GM21786 (cell line): ENCODE measurements around the gene NCCRP1.
"Not testable (repeated sequence)": the region's sequence is repeated elsewhere in the genome, so short reads cannot be mapped to it uniquely, and the experiment has no call there.

Experiments used
- ATAC-seq: cut with Tn5 transposase; IDR thresholded peaks from one replicate; pipeline ENCODE4 v1.9.1; 2021; ENCODE audit not compliant: unreplicated experiment

NCCRP1 gene

GRCh38 chr19:39243741-39244140 lies 47.0 kb downstream of the NCCRP1 start:
- ATAC-seq: not testable (repeated sequence)

GRCh38 chr19:39244410-39245100 lies 47.8 kb downstream of the NCCRP1 start, which contains the start of gene IFNL3:
Gene IFNL3, minus strand, starts transcription at chr19:39245006. Its CDS starts 39 bp downstream, at chr19:39244967.
- ATAC-seq: not testable (repeated sequence)

- ATAC-seq: not testable (repeated sequence)
These were observed 48.4 kb downstream of the NCCRP1 start for GRCh38 chr19:39245166-39245565.

- no peak for ATAC-seq
These were observed 50.3 kb downstream of the NCCRP1 start for GRCh38 chr19:39246951-39247669.

GRCh38 chr19:39247701-39248664 lies 51.2 kb downstream of the NCCRP1 start:
- no peak for ATAC-seq

- no peak for ATAC-seq
These were observed 52.0 kb downstream of the NCCRP1 start, which contains the start of gene IFNL4 for GRCh38 chr19:39248806-39249205. Gene IFNL4, minus strand, starts transcription at chr19:39248856.

GRCh38 chr19:39251081-39251480 lies 54.3 kb downstream of the NCCRP1 start:
- no peak for ATAC-seq
